GM19438 (cell line): ENCODE data around the gene MPRIP.

Source experiments
- ATAC-seq: cut with Tn5 transposase; IDR thresholded peaks from one replicate; pipeline ENCODE4 v1.9.1; 2021; ENCODE audit warnings: low read depth; ENCODE audit not compliant: unreplicated experiment

The MPRIP gene

GRCh38 chr17:17140590-17140980 is 98.3 kb downstream of the MPRIP start:
- no peak for ATAC-seq

GRCh38 chr17:17141279-17141678 is 99.0 kb downstream of the MPRIP start:
- ATAC-seq = no peak

- ATAC-seq = no peak
These were observed 99.7 kb downstream of the MPRIP start for GRCh38 chr17:17141860-17142552.

GRCh38 chr17:17142556-17142955 is 100.3 kb downstream of the MPRIP start:
- ATAC-seq = no peak

GRCh38 chr17:17143501-17143900 is 101.2 kb downstream of the MPRIP start:
- no peak for ATAC-seq

- ATAC-seq = no peak
These were observed 101.8 kb downstream of the MPRIP start for GRCh38 chr17:17144061-17144460.

- no peak for ATAC-seq
These were observed 102.8 kb downstream of the MPRIP start for GRCh38 chr17:17144916-17145665.

- ATAC-seq = no peak
These were observed 104.6 kb downstream of the MPRIP start for GRCh38 chr17:17146786-17147406.

- no peak for ATAC-seq
These were observed 105.6 kb downstream of the MPRIP start for GRCh38 chr17:17147821-17148220.

- ATAC-seq = no peak
These were observed 107.5 kb downstream of the MPRIP start for GRCh38 chr17:17149520-17150447.

- no peak for ATAC-seq
These were observed 108.2 kb downstream of the MPRIP start for GRCh38 chr17:17150448-17150800.

- ATAC-seq = no peak
These were observed 108.8 kb downstream of the MPRIP start for GRCh38 chr17:17151055-17151454.

GRCh38 chr17:17151541-17151940 is 109.3 kb downstream of the MPRIP start:
- ATAC-seq = no peak

GRCh38 chr17:17151962-17152361 is 109.7 kb downstream of the MPRIP start:
- no peak for ATAC-seq

GRCh38 chr17:17152385-17152784 is 110.1 kb downstream of the MPRIP start:
- no peak for ATAC-seq

GRCh38 chr17:17153071-17153470 is 110.8 kb downstream of the MPRIP start:
- no peak for ATAC-seq

- no peak for ATAC-seq
These were observed 111.5 kb downstream of the MPRIP start for GRCh38 chr17:17153709-17154108.

- ATAC-seq = no peak
These were observed 112.3 kb downstream of the MPRIP start for GRCh38 chr17:17154556-17154955.

- no peak for ATAC-seq
These were observed 112.7 kb downstream of the MPRIP start for GRCh38 chr17:17154981-17155380.

- no peak for ATAC-seq
These were observed 113.3 kb downstream of the MPRIP start for GRCh38 chr17:17155568-17155967.

- ATAC-seq = no peak
These were observed 113.8 kb downstream of the MPRIP start for GRCh38 chr17:17156107-17156506.
